ENCODE measurements around the gene TENM3. TPM values are rescaled to one million over a fixed set of nuclear protein-coding genes. Genes with fewer than 3 reads are reported as not detected.

TENM3 gene
- total RNA-seq, 4 donors from 2014 or later = 0.69 to 8.2 (median 2.3) TPM

DNA sequence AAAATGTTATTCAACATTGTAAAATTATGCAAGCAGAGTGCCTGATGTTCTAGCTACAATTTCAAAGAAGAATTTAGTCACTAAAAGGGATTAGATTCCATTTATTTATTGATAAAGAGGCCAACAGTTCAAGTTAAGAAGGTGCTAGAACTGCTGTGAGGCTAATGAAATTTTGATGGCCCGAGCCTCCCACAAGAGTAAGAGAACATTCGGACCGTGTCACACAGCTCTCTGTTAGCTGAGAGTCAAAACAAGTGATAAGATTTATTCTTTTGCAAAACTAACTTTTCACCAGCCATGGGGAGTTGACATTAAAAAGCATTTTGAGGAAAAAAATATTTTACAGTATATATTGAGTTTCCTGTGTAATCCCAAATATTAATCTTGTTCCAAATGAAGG is 106.8 kb downstream of the TENM3 start:
- no peak for DNase-seq (ENCODE audit: low spot score in 2 of 2)
- TF ChIP-seq, protein P1, sequence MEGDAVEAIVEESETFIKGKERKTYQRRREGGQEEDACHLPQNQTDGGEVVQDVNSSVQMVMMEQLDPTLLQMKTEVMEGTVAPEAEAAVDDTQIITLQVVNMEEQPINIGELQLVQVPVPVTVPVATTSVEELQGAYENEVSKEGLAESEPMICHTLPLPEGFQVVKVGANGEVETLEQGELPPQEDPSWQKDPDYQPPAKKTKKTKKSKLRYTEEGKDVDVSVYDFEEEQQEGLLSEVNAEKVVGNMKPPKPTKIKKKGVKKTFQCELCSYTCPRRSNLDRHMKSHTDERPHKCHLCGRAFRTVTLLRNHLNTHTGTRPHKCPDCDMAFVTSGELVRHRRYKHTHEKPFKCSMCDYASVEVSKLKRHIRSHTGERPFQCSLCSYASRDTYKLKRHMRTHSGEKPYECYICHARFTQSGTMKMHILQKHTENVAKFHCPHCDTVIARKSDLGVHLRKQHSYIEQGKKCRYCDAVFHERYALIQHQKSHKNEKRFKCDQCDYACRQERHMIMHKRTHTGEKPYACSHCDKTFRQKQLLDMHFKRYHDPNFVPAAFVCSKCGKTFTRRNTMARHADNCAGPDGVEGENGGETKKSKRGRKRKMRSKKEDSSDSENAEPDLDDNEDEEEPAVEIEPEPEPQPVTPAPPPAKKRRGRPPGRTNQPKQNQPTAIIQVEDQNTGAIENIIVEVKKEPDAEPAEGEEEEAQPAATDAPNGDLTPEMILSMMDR (IDR thresholded peaks at IDR 0.05) = no peak
- no peak for TF ChIP-seq POLR2A (IDR thresholded peaks at IDR 0.05)
- 80 to 82% methylated on average over 3 of the region's 3 CpGs for WGBS, 2 donors
- intact Hi-C loops (cut with DNase I; ENCODE audit: low total_unique reads) = loop anchor here (10.0 kb wide), 1 partner anchor 1555 kb away; no protein-coding TSS in a partner anchor
- H3K4me3 ChIP-seq (ENCODE audit: low read depth, poor library complexity, severe bottlenecking) = no peak overlapping the region

DNA sequence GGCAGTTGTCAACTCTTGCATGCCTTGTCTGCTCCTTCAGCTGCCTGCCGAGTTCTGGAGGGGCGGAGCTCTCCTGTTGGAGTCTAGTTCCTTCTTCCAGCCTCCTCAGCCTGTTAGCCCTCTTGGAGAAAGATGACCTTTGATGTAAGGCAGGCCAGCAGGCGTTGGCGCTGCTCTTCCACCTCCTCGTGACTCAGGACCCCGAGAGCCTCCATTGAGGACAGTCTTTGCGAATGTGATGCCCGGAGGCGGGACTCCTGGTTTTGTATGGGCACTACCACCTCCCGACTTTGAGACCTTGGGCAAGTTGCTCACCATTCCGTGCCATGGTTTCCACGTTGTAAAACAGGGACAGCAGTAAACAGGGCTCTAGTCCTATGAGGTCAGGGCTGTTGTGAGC is 108.3 kb downstream of the TENM3 start:
- intact Hi-C loops (cut with DNase I; ENCODE audit: low total_unique reads) = loop anchor here (10.0 kb wide), 1 partner anchor 1557 kb away; no protein-coding TSS in a partner anchor
- WGBS, 2 donors = 87% methylated on average over 12 of the region's 12 CpGs
- no peak for DNase-seq (ENCODE audit: low spot score in 2 of 2)
- H3K4me3 ChIP-seq (ENCODE audit: low read depth, poor library complexity, severe bottlenecking) = no peak overlapping the region
- TF ChIP-seq, protein P1 (IDR thresholded peaks at IDR 0.05) = no peak
- TF ChIP-seq POLR2A (IDR thresholded peaks at IDR 0.05) = no peak

DNA sequence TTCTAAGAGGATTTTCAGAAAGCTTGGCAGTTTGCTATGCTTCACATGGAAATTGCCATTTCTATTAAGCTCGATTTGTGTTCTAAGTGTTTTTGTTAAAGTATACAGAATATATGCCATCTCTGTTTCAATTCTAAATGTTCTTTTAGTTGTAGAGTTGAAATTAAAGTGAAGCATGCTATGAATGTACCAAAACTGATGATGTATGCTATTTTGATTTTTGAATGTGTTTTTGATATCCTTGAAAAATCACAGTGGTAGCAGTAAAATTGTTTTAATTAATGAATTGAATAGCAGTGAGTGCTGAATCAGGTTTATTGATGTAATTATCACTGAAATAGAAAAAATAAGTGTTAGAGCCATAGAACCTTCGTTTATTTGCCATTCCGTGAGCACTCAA is 110.9 kb downstream of the TENM3 start:
- no peak overlapping the region for H3K4me3 ChIP-seq (ENCODE audit: low read depth, poor library complexity, severe bottlenecking)
- intact Hi-C loops (cut with DNase I; ENCODE audit: low total_unique reads) = loop anchor here (10.0 kb wide), 1 partner anchor 1559 kb away; no protein-coding TSS in a partner anchor
- TF ChIP-seq, protein P1 (IDR thresholded peaks at IDR 0.05) = no peak
- no peak for TF ChIP-seq POLR2A (IDR thresholded peaks at IDR 0.05)
- no peak for DNase-seq (ENCODE audit: low spot score in 2 of 2)
- WGBS, 2 donors = 80% methylated on average over 3 of the region's 3 CpGs

DNA sequence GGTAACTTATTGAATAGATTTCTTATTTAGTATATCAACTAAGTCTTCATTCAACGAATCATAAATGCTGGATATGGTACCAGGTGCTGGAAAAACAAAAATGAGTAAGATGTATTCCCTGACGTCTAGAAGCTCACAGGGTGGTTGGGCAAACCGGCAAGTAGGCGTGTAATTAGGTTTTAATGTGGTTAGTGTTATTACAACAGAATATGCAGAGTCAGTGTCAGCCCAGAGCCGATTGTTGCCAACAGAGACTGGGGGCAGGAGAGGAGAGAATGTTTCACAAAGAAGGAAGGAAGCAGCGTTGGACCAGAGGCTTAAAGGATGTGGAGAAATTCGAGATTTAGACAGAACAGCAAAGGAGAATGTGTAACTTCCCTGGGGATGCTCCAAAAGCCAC is 111.7 kb downstream of the TENM3 start:
- no peak overlapping the region for H3K4me3 ChIP-seq (ENCODE audit: low read depth, poor library complexity, severe bottlenecking)
- WGBS, 2 donors = 47 to 50% methylated on average over 7 of the region's 7 CpGs
- no peak for DNase-seq (ENCODE audit: low spot score in 2 of 2)
- TF ChIP-seq, protein P1 (IDR thresholded peaks at IDR 0.05) = no peak
- TF ChIP-seq POLR2A (IDR thresholded peaks at IDR 0.05) = no peak
- intact Hi-C loops (cut with DNase I; ENCODE audit: low total_unique reads) = loop anchor here (10.0 kb wide), 1 partner anchor 1560 kb away; no protein-coding TSS in a partner anchor

DNA sequence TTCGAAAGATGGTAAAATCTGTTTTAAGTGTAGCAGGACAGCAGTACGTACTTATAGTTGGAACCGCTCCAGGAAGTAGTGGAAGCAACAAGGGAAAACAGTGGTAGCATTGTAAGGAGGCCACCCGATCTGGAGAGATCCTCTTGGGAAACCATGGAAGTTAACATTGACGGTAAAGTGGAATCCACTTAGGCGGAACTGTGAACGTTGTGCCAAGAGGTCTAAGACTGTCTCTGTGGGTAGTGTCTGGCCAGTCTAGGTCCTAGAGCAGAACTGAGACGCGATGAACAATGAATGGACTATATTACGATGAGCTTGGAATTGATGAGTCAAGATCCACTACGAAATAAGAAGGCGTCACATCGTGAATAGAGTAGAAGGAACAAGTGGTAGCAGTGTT is 124.0 kb downstream of the TENM3 start:
- no peak for TF ChIP-seq POLR2A (IDR thresholded peaks at IDR 0.05)
- TF ChIP-seq, protein P1 (IDR thresholded peaks at IDR 0.05) = no peak
- no peak for DNase-seq (ENCODE audit: low spot score in 2 of 2)
- WGBS, 2 donors = 73 to 78% methylated on average over 13 of the region's 13 CpGs
- intact Hi-C loops (cut with DNase I; ENCODE audit: low total_unique reads) = no loop called here
- H3K4me3 ChIP-seq (ENCODE audit: low read depth, poor library complexity, severe bottlenecking) = no peak overlapping the region

DNA sequence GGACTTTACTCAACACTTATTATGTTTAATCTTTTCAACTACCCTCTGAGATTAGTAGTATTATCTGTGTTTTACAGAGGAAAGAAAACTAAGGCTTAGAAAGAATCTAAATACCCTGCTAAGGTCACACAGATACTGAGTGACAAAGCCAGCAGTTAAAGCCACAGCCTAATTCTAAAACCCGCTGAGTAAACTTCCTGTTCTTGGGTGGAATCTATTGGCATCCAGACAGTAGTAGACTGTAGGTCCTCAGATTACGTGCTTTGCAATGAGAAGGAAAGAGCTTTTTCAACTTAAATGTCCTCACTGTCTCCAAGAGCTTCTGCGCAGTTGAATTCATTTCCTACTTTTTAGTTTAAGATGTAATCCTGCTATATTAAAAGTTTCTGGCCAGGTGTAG is 126.0 kb downstream of the TENM3 start:
- WGBS, 2 donors = 64 to 72% methylated on average over 3 of the region's 3 CpGs
- intact Hi-C loops (cut with DNase I; ENCODE audit: low total_unique reads) = no loop called here
- no peak overlapping the region for H3K4me3 ChIP-seq (ENCODE audit: low read depth, poor library complexity, severe bottlenecking)
- no peak for DNase-seq (ENCODE audit: low spot score in 2 of 2)
- TF ChIP-seq POLR2A (IDR thresholded peaks at IDR 0.05) = no peak
- TF ChIP-seq, protein P1 (IDR thresholded peaks at IDR 0.05) = no peak

All from lower leg skin (tissue), 4 donors.